ENCODE results near the gene CHRNA4. TPM values are rescaled to one million over a fixed set of nuclear protein-coding genes. Genes with fewer than 3 reads are reported as not detected.

Gene CHRNA4
- total and polyA plus RNA-seq, 10 of the 15 experiments (the other 5 are each of a cell fraction or from before 2014, with no cell fraction given) = 0.04 to 0.41 (median 0.06) TPM; not detected in 5

DNA sequence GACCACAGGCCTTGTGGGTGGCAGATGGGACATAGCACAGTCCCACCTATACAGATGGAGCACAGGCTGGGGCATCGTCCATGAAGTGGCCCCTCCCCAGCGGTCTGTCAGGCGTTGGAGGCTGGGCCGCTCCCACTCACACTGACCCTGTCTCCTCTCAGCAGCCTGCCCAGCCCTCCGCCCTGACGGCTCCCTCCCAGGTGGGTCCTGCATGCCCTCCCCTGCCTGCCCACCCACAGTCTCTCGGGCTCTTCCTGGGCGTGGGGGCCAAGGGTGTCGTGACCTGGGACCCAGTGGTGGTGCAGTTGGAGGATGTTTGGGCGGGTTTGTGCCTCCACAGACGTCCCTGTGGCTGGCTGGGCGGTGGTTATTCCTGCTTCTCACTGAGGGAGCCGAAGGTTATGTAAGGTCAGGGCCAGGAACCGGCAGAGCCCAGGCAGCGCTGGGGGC lies 45.9 kb downstream of the CHRNA4 start:
- no peaks in the 10 kb centered on the region for H3K79me2 ChIP-seq (ENCODE audit: control insufficient read depth, insufficient read depth, low read length)
- no peak overlapping the region for H3K4me2 ChIP-seq (ENCODE audit: control insufficient read depth, insufficient read depth)
- no peak overlapping the region for H2AFZ ChIP-seq (ENCODE audit: control insufficient read depth, low read depth, low read length)
- TF ChIP-seq, protein P1, sequence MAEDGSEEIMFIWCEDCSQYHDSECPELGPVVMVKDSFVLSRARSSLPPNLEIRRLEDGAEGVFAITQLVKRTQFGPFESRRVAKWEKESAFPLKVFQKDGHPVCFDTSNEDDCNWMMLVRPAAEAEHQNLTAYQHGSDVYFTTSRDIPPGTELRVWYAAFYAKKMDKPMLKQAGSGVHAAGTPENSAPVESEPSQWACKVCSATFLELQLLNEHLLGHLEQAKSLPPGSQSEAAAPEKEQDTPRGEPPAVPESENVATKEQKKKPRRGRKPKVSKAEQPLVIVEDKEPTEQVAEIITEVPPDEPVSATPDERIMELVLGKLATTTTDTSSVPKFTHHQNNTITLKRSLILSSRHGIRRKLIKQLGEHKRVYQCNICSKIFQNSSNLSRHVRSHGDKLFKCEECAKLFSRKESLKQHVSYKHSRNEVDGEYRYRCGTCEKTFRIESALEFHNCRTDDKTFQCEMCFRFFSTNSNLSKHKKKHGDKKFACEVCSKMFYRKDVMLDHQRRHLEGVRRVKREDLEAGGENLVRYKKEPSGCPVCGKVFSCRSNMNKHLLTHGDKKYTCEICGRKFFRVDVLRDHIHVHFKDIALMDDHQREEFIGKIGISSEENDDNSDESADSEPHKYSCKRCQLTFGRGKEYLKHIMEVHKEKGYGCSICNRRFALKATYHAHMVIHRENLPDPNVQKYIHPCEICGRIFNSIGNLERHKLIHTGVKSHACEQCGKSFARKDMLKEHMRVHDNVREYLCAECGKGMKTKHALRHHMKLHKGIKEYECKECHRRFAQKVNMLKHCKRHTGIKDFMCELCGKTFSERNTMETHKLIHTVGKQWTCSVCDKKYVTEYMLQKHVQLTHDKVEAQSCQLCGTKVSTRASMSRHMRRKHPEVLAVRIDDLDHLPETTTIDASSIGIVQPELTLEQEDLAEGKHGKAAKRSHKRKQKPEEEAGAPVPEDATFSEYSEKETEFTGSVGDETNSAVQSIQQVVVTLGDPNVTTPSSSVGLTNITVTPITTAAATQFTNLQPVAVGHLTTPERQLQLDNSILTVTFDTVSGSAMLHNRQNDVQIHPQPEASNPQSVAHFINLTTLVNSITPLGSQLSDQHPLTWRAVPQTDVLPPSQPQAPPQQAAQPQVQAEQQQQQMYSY (CRISPR knock-in tag; IDR thresholded peaks at IDR 0.05) = no peak
- no peak for TF ChIP-seq DPF2 (IDR thresholded peaks at IDR 0.05)
- TF ChIP-seq EED (IDR thresholded peaks at IDR 0.05; ENCODE audit: low read depth) = no peak
- TF ChIP-seq IKZF2 (IDR thresholded peaks at IDR 0.05) = no peak
- TF ChIP-seq, protein P2, sequence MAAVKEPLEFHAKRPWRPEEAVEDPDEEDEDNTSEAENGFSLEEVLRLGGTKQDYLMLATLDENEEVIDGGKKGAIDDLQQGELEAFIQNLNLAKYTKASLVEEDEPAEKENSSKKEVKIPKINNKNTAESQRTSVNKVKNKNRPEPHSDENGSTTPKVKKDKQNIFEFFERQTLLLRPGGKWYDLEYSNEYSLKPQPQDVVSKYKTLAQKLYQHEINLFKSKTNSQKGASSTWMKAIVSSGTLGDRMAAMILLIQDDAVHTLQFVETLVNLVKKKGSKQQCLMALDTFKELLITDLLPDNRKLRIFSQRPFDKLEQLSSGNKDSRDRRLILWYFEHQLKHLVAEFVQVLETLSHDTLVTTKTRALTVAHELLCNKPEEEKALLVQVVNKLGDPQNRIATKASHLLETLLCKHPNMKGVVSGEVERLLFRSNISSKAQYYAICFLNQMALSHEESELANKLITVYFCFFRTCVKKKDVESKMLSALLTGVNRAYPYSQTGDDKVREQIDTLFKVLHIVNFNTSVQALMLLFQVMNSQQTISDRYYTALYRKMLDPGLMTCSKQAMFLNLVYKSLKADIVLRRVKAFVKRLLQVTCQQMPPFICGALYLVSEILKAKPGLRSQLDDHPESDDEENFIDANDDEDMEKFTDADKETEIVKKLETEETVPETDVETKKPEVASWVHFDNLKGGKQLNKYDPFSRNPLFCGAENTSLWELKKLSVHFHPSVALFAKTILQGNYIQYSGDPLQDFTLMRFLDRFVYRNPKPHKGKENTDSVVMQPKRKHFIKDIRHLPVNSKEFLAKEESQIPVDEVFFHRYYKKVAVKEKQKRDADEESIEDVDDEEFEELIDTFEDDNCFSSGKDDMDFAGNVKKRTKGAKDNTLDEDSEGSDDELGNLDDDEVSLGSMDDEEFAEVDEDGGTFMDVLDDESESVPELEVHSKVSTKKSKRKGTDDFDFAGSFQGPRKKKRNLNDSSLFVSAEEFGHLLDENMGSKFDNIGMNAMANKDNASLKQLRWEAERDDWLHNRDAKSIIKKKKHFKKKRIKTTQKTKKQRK (IDR thresholded peaks at IDR 0.05; ENCODE audit: low read depth, low read length) = no peak
- TF ChIP-seq, protein P3, sequence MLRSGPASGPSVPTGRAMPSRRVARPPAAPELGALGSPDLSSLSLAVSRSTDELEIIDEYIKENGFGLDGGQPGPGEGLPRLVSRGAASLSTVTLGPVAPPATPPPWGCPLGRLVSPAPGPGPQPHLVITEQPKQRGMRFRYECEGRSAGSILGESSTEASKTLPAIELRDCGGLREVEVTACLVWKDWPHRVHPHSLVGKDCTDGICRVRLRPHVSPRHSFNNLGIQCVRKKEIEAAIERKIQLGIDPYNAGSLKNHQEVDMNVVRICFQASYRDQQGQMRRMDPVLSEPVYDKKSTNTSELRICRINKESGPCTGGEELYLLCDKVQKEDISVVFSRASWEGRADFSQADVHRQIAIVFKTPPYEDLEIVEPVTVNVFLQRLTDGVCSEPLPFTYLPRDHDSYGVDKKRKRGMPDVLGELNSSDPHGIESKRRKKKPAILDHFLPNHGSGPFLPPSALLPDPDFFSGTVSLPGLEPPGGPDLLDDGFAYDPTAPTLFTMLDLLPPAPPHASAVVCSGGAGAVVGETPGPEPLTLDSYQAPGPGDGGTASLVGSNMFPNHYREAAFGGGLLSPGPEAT (IDR thresholded peaks at IDR 0.05; ENCODE audit: low read depth) = no peak
- TF ChIP-seq, protein P4, sequence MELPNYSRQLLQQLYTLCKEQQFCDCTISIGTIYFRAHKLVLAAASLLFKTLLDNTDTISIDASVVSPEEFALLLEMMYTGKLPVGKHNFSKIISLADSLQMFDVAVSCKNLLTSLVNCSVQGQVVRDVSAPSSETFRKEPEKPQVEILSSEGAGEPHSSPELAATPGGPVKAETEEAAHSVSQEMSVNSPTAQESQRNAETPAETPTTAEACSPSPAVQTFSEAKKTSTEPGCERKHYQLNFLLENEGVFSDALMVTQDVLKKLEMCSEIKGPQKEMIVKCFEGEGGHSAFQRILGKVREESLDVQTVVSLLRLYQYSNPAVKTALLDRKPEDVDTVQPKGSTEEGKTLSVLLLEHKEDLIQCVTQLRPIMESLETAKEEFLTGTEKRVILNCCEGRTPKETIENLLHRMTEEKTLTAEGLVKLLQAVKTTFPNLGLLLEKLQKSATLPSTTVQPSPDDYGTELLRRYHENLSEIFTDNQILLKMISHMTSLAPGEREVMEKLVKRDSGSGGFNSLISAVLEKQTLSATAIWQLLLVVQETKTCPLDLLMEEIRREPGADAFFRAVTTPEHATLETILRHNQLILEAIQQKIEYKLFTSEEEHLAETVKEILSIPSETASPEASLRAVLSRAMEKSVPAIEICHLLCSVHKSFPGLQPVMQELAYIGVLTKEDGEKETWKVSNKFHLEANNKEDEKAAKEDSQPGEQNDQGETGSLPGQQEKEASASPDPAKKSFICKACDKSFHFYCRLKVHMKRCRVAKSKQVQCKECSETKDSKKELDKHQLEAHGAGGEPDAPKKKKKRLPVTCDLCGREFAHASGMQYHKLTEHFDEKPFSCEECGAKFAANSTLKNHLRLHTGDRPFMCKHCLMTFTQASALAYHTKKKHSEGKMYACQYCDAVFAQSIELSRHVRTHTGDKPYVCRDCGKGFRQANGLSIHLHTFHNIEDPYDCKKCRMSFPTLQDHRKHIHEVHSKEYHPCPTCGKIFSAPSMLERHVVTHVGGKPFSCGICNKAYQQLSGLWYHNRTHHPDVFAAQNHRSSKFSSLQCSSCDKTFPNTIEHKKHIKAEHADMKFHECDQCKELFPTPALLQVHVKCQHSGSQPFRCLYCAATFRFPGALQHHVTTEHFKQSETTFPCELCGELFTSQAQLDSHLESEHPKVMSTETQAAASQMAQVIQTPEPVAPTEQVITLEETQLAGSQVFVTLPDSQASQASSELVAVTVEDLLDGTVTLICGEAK (IDR thresholded peaks at IDR 0.05; ENCODE audit: borderline replicate concordance) = no peak
- TF ChIP-seq RUNX3 (IDR thresholded peaks at IDR 0.05; ENCODE audit: low read length) = no peak
- no peak for TF ChIP-seq NR2C1 (IDR thresholded peaks at IDR 0.05)
- RAD21 ChIA-PET (ENCODE audit: unreplicated experiment) = no interaction called here
- SMC1A ChIA-PET (ENCODE audit: uncharacterized antibody, unreplicated experiment) = no interaction called here
- ATAC-seq = no peak
- 34% methylated on average over 14 of the region's 15 CpGs for WGBS (ENCODE audit: insufficient coverage, insufficient replicate concordance, low lambda C conversion rate, missing lambda C conversion rate)
- POLR2A ChIA-PET = no interaction called here
- H3K9me3 ChIP-seq (replicated peaks; ENCODE audit: control insufficient read depth, insufficient read depth, low read length) = no peaks in the 10 kb centered on the region
- no peak overlapping the region for H3K4me3 ChIP-seq
- intact Hi-C loops (cut with micrococcal nuclease; ENCODE audit: unreplicated experiment) = no loop called here
- H3K4me1 ChIP-seq (ENCODE audit: control insufficient read depth, insufficient read depth, low read length) = no peaks in the 10 kb centered on the region
- H3K9ac ChIP-seq (ENCODE audit: control insufficient read depth, insufficient read depth, low read length) = no peak overlapping the region
- DNase-seq (ENCODE audit: low read depth, low spot score) = no peak
- BruUV-seq (replicated peaks) = no TSS peak
- no peak overlapping the region for H3K27ac ChIP-seq (ENCODE audit: control insufficient read depth, insufficient read depth)
- no peaks in the 10 kb centered on the region for H4K20me1 ChIP-seq (ENCODE audit: control insufficient read depth, insufficient read depth)
- no peaks in the 10 kb centered on the region for H3K27me3 ChIP-seq (replicated peaks in 1 of 2; ENCODE audit: control insufficient read depth in 2 of 2, insufficient read depth in 2 of 2, low read length in 1 of 2)
- in situ Hi-C loops (cut with MboI) = no loop called here
- no peak for FAIRE-seq
- H3K36me3 ChIP-seq (ENCODE audit: control insufficient read depth in 2 of 2, insufficient read depth in 2 of 2, low read length in 1 of 2) = no peaks in the 10 kb centered on the region
- CTCF ChIA-PET = no interaction called here
